Ovary (tissue), 9 donors: ENCODE measurements around the gene ZNF860. TPM values are rescaled to one million over a fixed set of nuclear protein-coding genes. Genes with fewer than 3 reads are reported as not detected.

Source experiments
- DNase-seq, 5 donors: peaks; one replicate each; pipeline ENCODE4 v3.0.0-alpha.2; 2019 to 2020
- H3K27ac ChIP-seq, 2 donors: fragments of 200-600 bp; one replicate each; pipeline versions ENCODE4 v1.5.1 to v1.8.0; 2019 to 2022
- H3K27me3 ChIP-seq: fragments of 200-600 bp; one replicate; pipeline ENCODE4 v1.8.0; 2022
- H3K36me3 ChIP-seq: fragments of 200-600 bp; sonication (generic); one replicate; pipeline ENCODE4 v1.5.1; 2019
- H3K4me1 ChIP-seq: one replicate; pipeline ENCODE4 v1.8.1; 2013; ENCODE audit warnings: mild to moderate bottlenecking, moderate library complexity; ENCODE audit not compliant: insufficient read depth
- H3K4me3 ChIP-seq: fragments of 200-600 bp; sonication (generic); one replicate; pipeline ENCODE4 v1.5.1; 2017
- H3K9me3 ChIP-seq, 2 donors: fragments of 200-600 bp in 1 of 2; sonication (generic) in 1 of 2; one replicate each; pipeline versions ENCODE4 v1.5.1 to v1.8.1; 2013 to 2019; ENCODE audit warnings: mild to moderate bottlenecking in 1 of 2, moderate library complexity in 1 of 2
- EP300 ChIP-seq: sonication (generic); formaldehyde crosslinking; IDR thresholded peaks from one replicate; pipeline ENCODE4 v1.6.1; 2017; ENCODE audit warnings: antibody characterized with exemption
- POLR2A ChIP-seq: fragments of 450-650 bp; IDR thresholded peaks from one replicate; pipeline ENCODE4 v1.6.1; 2017; ENCODE audit warnings: antibody characterized with exemption, mild to moderate bottlenecking, moderate library complexity
- WGBS, 3 donors: extraction: QIAGEN DNeasy Blood & Tissue Kit in 1 of 3; methylation state at CpG; one replicate each; pipeline versions ENCODE4 v1.1.5 to v1.1.7; 2013 to 2017; 5-methylcytosine and 5-hydroxymethylcytosine counted together
- intact Hi-C, 4 donors: fragments of 100-400 bp; cut with DNase I; formaldehyde crosslinking; loops; one replicate each; pipeline versions ENCODE4 v1.11.0 to v1.15.1; 2022 to 2023
- polyA plus RNA-seq, 2 donors: library from polyadenylated mRNA; stranded (reverse); fragments of 200-250 nt in 1 of 2; fragments of 350-450 nt in 1 of 2; fragmentation: Illumina TruSeq in 1 of 2; extraction: RNeasy Lipid Tissue Mini Kit (QIAGEN cat#74804) in 1 of 2; gene quantifications; one replicate each; pipeline ENCODE4 v1.2.3, GENCODE V29; 2013 to 2014
- total RNA-seq, 7 donors: library from RNA; depleted of rRNA in 2 of 7; stranded (reverse); fragments of >200 nt in 2 of 7; fragmentation: NEBNext Ultra II Directional in 3 of 7; extraction: Animal tissue kit (Norgen Biotek cat#: 25700) in 3 of 7; gene quantifications; one replicate each; pipeline versions ENCODE4 v1.1.0 to v1.2.4, GENCODE V29; 2016 to 2023
- TF ChIP-seq, protein P1 (sequence below), 3 donors: fragments of 450-650 bp in 2 of 3; fragments of 200-600 bp in 1 of 3; IDR thresholded peaks; one replicate each; pipeline versions ENCODE4 v1.5.1 to v1.8.0; 2016 to 2022; ENCODE audit warnings: antibody characterized with exemption in 3 of 3, mild to moderate bottlenecking in 1 of 3
- donor health status: DM: no; HTN: no; CAD: no; lungs with moderate emphysema.
- donor health status: DM: no; HTN: no; CAD: no.
- donor health status: Bipolar disorder and iron deficiency.
- donor health status: DM: yes; HTN: yes; CAD: no.
- donor health status: DM: no; HTN: no; CAD: no.
- donor health status: DM: yes; HTN: yes; CAD: no.

Gene ZNF860
- total and polyA plus RNA-seq, 9 donors, result 0.28 to 1.6 (median 1.1) TPM

DNA sequence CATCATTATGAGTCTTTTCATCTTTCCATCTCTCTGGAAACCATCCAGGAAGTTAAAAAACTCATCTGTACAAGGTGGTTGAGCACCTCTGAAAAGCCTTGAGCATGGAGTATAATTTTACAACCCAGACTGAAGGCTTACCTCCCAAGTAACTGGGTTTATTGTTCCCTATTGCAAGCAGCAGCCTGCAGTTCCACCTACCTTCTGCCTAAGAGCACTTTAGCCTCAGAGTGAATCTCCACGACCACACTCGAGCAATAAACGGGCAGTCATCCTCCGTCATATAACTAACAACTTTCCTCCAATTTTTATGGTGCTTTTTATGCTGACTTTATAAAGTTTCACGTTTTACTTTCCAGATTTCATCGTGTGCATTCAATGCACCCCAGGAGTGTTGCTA lies 33.3 kb upstream of the ZNF860 start:
- no peaks in the 10 kb centered on the region for H3K36me3 ChIP-seq
- no peaks in the 10 kb centered on the region for H3K9me3 ChIP-seq
- 82 to 87% (median 84%) methylated on average over 6 of the region's 6 CpGs for WGBS, 3 donors
- H3K27ac ChIP-seq, result no peak overlapping the region
- DNase-seq, result no peak
- intact Hi-C loops, result no loop called here
- H3K4me1 ChIP-seq, result no peaks in the 10 kb centered on the region
- H3K4me3 ChIP-seq, result no peak overlapping the region
- H3K27me3 ChIP-seq, result no peaks in the 10 kb centered on the region
- TF ChIP-seq, protein P1, sequence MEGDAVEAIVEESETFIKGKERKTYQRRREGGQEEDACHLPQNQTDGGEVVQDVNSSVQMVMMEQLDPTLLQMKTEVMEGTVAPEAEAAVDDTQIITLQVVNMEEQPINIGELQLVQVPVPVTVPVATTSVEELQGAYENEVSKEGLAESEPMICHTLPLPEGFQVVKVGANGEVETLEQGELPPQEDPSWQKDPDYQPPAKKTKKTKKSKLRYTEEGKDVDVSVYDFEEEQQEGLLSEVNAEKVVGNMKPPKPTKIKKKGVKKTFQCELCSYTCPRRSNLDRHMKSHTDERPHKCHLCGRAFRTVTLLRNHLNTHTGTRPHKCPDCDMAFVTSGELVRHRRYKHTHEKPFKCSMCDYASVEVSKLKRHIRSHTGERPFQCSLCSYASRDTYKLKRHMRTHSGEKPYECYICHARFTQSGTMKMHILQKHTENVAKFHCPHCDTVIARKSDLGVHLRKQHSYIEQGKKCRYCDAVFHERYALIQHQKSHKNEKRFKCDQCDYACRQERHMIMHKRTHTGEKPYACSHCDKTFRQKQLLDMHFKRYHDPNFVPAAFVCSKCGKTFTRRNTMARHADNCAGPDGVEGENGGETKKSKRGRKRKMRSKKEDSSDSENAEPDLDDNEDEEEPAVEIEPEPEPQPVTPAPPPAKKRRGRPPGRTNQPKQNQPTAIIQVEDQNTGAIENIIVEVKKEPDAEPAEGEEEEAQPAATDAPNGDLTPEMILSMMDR (IDR thresholded peaks at IDR 0.05), result no peak
- no peak for TF ChIP-seq EP300
- TF ChIP-seq POLR2A, result no peak

DNA sequence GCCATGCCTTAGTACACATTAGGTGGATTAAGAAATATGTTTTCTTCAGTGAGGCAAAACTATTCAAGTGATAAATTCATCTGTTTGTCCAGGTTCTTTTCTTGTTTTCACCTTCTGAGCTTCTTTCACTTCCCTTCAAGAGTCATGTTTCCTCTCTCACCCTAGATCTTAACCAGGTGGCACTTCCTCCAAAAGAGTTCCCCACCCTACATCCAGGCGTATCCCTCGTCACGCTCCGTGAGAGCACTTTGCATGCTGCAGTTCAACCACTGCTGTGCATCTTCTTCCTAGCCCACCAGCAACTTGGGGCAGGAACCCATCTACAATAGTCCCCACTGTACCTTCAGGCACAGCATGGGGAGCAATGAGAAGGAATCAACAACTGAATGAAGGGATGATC lies 29.3 kb upstream of the ZNF860 start:
- Histone ChIP-seq H3K36me3 (no peaks in the 10 kb centered on the region), H3K4me3 (no peak overlapping the region), H3K27ac (no peak overlapping the region), H3K27me3 (no peaks in the 10 kb centered on the region), H3K9me3 (no peaks in the 10 kb centered on the region), H3K4me1 (no peaks in the 10 kb centered on the region)
- 90 to 99% (median 92%) methylated on average over 4 of the region's 4 CpGs for WGBS, 3 donors
- intact Hi-C loops, result no loop called here
- TF ChIP-seq, protein P1 (IDR thresholded peaks at IDR 0.05), result no peak
- TF ChIP-seq POLR2A, result no peak
- TF ChIP-seq EP300, result no peak
- DNase-seq, result no peak

DNA sequence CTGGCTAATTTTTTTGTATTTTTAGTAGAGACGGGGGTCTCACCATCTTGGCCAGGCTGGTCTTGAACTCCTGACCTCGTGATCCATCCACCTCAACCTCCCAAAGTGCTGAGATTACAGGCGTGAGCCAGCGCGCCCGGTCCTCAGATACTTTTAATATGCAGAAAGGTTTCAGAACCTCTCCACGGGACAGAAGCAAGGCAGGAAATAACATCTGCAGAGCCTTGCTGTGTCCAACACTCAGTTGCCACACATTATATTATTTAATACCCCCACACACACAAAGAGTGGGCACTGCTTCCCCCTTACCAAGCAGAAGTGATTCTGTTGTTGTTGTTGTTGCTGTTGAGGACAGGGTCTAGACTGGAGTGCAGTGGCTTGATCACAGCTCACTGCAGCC lies 28.5 kb upstream of the ZNF860 start:
- TF ChIP-seq POLR2A (no peak), EP300 (no peak)
- TF ChIP-seq, protein P1 (IDR thresholded peaks at IDR 0.05), result no peak
- DNase-seq, result no peak

DNA sequence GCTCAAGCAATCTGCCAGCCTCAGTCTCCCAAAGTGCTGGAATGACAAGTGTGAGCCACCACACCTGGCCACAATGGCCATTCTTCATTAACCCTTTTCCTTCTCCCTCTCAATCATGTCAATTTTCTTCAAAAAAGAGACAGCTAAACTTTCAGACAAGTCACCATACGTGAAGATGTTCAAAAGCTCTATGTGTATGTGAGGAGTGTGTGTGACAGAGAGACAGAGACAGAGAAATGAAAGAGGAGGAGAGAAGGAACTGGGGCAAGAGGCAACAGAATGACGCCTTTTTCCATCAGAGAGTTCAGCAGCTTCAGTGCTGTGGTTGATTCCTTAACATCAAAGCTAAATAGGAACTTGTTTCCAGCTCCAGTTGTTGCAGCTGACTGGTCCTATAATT lies 27.9 kb upstream of the ZNF860 start:
- H3K4me1 ChIP-seq, result no peaks in the 10 kb centered on the region
- H3K4me3 ChIP-seq, result no peak overlapping the region
- 88 to 94% (median 94%) methylated on average over 2 of the region's 2 CpGs for WGBS, 3 donors
- H3K36me3 ChIP-seq, result no peaks in the 10 kb centered on the region
- no peaks in the 10 kb centered on the region for H3K27me3 ChIP-seq
- TF ChIP-seq POLR2A (no peak), EP300 (no peak)
- TF ChIP-seq, protein P1 (IDR thresholded peaks at IDR 0.05), result no peak
- intact Hi-C loops, result no loop called here
- H3K27ac ChIP-seq, result no peak overlapping the region
- no peak for DNase-seq
- H3K9me3 ChIP-seq, result no peaks in the 10 kb centered on the region

More for the DNA sequence above, 28.5 kb upstream of the ZNF860 start:
- intact Hi-C loops, result no loop called here
- no peak overlapping the region for H3K27ac ChIP-seq
- H3K27me3 ChIP-seq, result no peaks in the 10 kb centered on the region
- no peaks in the 10 kb centered on the region for H3K9me3 ChIP-seq
- no peak overlapping the region for H3K4me3 ChIP-seq
- no peaks in the 10 kb centered on the region for H3K36me3 ChIP-seq
- WGBS, 3 donors, result 81 to 88% (median 82%) methylated on average over 7 of the region's 7 CpGs
- H3K4me1 ChIP-seq, result no peaks in the 10 kb centered on the region

DNA sequence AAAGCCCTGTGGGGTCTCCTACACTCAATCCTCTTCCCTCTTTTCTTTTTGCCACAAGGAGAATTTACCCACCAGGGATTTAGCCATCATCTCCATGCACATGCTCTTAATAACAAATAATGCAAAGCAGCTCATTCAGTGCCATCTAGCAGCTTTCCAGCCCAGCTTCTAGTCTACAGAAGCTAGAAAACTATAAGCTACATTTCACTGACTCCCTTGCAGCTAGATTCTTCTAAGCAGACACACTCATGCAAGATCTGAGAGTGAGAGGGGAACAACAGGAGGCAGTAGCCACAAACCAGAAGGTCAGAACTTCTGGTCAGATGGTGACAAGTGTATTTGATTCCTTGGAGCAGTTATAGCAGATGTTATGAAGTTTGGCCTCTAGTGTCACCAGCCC lies 26.0 kb upstream of the ZNF860 start:
- TF ChIP-seq EP300 (no peak), POLR2A (no peak)
- TF ChIP-seq, protein P1 (IDR thresholded peaks at IDR 0.05), result no peak
- H3K27me3 ChIP-seq, result no peaks in the 10 kb centered on the region
- no peak for DNase-seq
- peaks cover 8% of the 10 kb centered on the region for H3K4me1 ChIP-seq
- H3K27ac ChIP-seq, result no peak overlapping the region
- no peaks in the 10 kb centered on the region for H3K9me3 ChIP-seq
- H3K4me3 ChIP-seq, result no peak overlapping the region
- intact Hi-C loops, result no loop called here
- no peaks in the 10 kb centered on the region for H3K36me3 ChIP-seq
